Measurements from ENCODE around the gene MEP1A. TPM values are rescaled to one million over a fixed set of nuclear protein-coding genes. Genes with fewer than 3 reads are reported as not detected.

MEP1A gene
- total and polyA plus RNA-seq, 2 donors (not counting 1 experiment from before 2014, with no cell fraction given): not detected

DNA sequence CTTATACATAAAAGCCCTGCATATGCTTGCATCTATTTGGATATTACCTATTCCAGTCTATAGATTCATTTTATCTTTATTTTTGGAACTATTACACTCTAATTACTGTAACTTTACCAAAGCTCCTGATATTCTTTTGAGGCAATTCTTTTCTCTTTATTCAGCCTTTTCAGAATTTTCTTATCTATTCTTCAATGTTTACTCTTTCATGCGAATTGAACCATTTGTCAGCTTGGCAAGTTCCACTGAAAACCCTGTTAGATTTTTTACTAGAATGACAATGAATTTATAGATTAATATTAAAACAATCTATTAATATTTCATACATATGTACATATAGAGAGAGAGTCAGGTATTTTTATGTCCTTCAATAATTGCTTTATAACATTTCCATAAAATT lies 554 bp upstream of the MEP1A start:
- no peak overlapping the region for H3K9ac ChIP-seq (ENCODE audit: low read length)
- H3K27ac Mint-ChIP-seq: no peak overlapping the region
- no peaks in the 10 kb centered on the region for H3K9me3 ChIP-seq (ENCODE audit: control extremely low read depth in 1 of 3, control insufficient read depth in 2 of 3, insufficient read depth in 1 of 3, low read length in 2 of 3)
- H3K4me2 ChIP-seq (replicated peaks; ENCODE audit: low read depth, low read length, poor library complexity, severe bottlenecking): no peak overlapping the region
- CTCF ChIA-PET: no interaction called here
- no peaks in the 10 kb centered on the region for H3K27me3 Mint-ChIP-seq
- no peaks in the 10 kb centered on the region for H3K9me3 Mint-ChIP-seq (ENCODE audit: insufficient read depth)
- intact Hi-C loops (cut with micrococcal nuclease): no loop called here
- no peaks in the 10 kb centered on the region for H4K20me1 ChIP-seq (ENCODE audit: control insufficient read depth, insufficient read depth, low read length, poor library complexity, severe bottlenecking)
- TF ChIP-seq EZH2 (IDR thresholded peaks at IDR 0.05; ENCODE audit: borderline replicate concordance, insufficient read depth, low read depth, low read length, poor library complexity, severe bottlenecking): no peak
- TF ChIP-seq, protein P1, sequence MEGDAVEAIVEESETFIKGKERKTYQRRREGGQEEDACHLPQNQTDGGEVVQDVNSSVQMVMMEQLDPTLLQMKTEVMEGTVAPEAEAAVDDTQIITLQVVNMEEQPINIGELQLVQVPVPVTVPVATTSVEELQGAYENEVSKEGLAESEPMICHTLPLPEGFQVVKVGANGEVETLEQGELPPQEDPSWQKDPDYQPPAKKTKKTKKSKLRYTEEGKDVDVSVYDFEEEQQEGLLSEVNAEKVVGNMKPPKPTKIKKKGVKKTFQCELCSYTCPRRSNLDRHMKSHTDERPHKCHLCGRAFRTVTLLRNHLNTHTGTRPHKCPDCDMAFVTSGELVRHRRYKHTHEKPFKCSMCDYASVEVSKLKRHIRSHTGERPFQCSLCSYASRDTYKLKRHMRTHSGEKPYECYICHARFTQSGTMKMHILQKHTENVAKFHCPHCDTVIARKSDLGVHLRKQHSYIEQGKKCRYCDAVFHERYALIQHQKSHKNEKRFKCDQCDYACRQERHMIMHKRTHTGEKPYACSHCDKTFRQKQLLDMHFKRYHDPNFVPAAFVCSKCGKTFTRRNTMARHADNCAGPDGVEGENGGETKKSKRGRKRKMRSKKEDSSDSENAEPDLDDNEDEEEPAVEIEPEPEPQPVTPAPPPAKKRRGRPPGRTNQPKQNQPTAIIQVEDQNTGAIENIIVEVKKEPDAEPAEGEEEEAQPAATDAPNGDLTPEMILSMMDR (IDR thresholded peaks at IDR 0.05): no peak
- no peaks in the 10 kb centered on the region for H3K36me3 ChIP-seq (replicated peaks in 1 of 2; ENCODE audit: control extremely low read depth in 1 of 2, control insufficient read depth in 1 of 2, extremely low read depth in 1 of 2, insufficient read depth in 2 of 2, low read length in 1 of 2)
- H3K4me3 Mint-ChIP-seq: no peak overlapping the region
- H3K27ac ChIP-seq (ENCODE audit: low read length in 2 of 2): no peak overlapping the region
- DNase-seq (no peak), ATAC-seq (ENCODE audit: low read depth) (no peak)
- H2AFZ ChIP-seq (ENCODE audit: insufficient read depth, low read depth, low read length, poor library complexity, severe bottlenecking): no peak overlapping the region
- no peak overlapping the region for H3K4me3 ChIP-seq (ENCODE audit: control extremely low read depth in 1 of 5, extremely low read depth in 1 of 5, insufficient read depth in 1 of 5, low read depth in 2 of 5, low read length in 4 of 5)
- WGBS (ENCODE audit: insufficient coverage): no CpG with 5 or more reads among the region's 1 CpG
- no peaks in the 10 kb centered on the region for H3K4me1 Mint-ChIP-seq
- H3K79me2 ChIP-seq (ENCODE audit: control insufficient read depth, insufficient read depth, low read length): no peaks in the 10 kb centered on the region
- H3K27me3 ChIP-seq (replicated peaks in 1 of 4; ENCODE audit: control extremely low read depth in 1 of 4, control insufficient read depth in 3 of 4, insufficient read depth in 4 of 4, low read length in 3 of 4): no peaks in the 10 kb centered on the region
- no peaks in the 10 kb centered on the region for H3K4me1 ChIP-seq (ENCODE audit: control insufficient read depth in 2 of 2, insufficient read depth in 2 of 2, low read length in 2 of 2)
- POLR2A ChIA-PET: no interaction called here

DNA sequence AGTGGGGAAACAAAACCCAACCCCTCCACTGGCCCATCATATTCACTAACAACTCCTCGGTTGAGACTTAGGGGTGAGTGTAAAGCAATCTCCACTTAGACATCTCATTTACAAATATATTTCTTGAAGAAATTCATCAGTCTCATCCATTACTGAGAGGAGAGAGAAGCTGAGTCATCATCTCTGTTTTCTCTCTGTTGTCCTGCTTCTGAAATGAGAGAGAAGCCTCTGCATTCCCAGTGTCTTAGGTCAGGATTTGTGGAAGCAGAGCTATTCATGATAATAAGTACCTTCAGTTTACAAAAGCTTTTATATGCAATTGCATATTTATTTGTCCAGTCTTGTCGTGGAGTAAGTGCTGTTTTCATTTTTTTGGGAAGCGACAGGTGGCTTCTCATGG lies 879 bp downstream of the MEP1A start:
- ATAC-seq (ENCODE audit: low read depth) (no peak), DNase-seq (no peak)
- H3K27ac ChIP-seq (ENCODE audit: low read length in 2 of 2): no peak overlapping the region
- Mint-ChIP-seq H3K27ac (no peak overlapping the region), H3K27me3 (no peaks in the 10 kb centered on the region), H3K9me3 (ENCODE audit: insufficient read depth) (no peaks in the 10 kb centered on the region), H3K4me3 (no peak overlapping the region), H3K4me1 (no peaks in the 10 kb centered on the region)
- ChIA-PET CTCF (no interaction called here), POLR2A (no interaction called here)
- H3K27me3 ChIP-seq (replicated peaks in 1 of 4; ENCODE audit: control extremely low read depth in 1 of 4, control insufficient read depth in 3 of 4, insufficient read depth in 4 of 4, low read length in 3 of 4): no peaks in the 10 kb centered on the region
- WGBS (ENCODE audit: insufficient coverage): no CpG with 5 or more reads among the region's 3 CpGs
- H3K79me2 ChIP-seq (ENCODE audit: control insufficient read depth, insufficient read depth, low read length): no peaks in the 10 kb centered on the region
- no peak overlapping the region for H3K9ac ChIP-seq (ENCODE audit: low read length)
- H3K4me3 ChIP-seq (ENCODE audit: control extremely low read depth in 1 of 5, extremely low read depth in 1 of 5, insufficient read depth in 1 of 5, low read depth in 2 of 5, low read length in 4 of 5): no peak overlapping the region
- H2AFZ ChIP-seq (ENCODE audit: insufficient read depth, low read depth, low read length, poor library complexity, severe bottlenecking): no peak overlapping the region
- H3K36me3 ChIP-seq (replicated peaks in 1 of 2; ENCODE audit: control extremely low read depth in 1 of 2, control insufficient read depth in 1 of 2, extremely low read depth in 1 of 2, insufficient read depth in 2 of 2, low read length in 1 of 2): no peaks in the 10 kb centered on the region
- TF ChIP-seq, protein P1 (IDR thresholded peaks at IDR 0.05): no peak
- no peak for TF ChIP-seq EZH2 (IDR thresholded peaks at IDR 0.05; ENCODE audit: borderline replicate concordance, insufficient read depth, low read depth, low read length, poor library complexity, severe bottlenecking)
- H4K20me1 ChIP-seq (ENCODE audit: control insufficient read depth, insufficient read depth, low read length, poor library complexity, severe bottlenecking): no peaks in the 10 kb centered on the region
- no peaks in the 10 kb centered on the region for H3K4me1 ChIP-seq (ENCODE audit: control insufficient read depth in 2 of 2, insufficient read depth in 2 of 2, low read length in 2 of 2)
- no peak overlapping the region for H3K4me2 ChIP-seq (replicated peaks; ENCODE audit: low read depth, low read length, poor library complexity, severe bottlenecking)
- intact Hi-C loops (cut with micrococcal nuclease): no loop called here
- no peaks in the 10 kb centered on the region for H3K9me3 ChIP-seq (ENCODE audit: control extremely low read depth in 1 of 3, control insufficient read depth in 2 of 3, insufficient read depth in 1 of 3, low read length in 2 of 3)
